NCI-H128 (cell line): ENCODE results near the gene NME2.

ENCODE experiments used
- DNase-seq: peaks from one replicate; lab custom pipeline; 2025; ENCODE audit not compliant: unreplicated experiment; lab: John Stamatoyannopoulos, UW

The NME2 gene

DNA sequence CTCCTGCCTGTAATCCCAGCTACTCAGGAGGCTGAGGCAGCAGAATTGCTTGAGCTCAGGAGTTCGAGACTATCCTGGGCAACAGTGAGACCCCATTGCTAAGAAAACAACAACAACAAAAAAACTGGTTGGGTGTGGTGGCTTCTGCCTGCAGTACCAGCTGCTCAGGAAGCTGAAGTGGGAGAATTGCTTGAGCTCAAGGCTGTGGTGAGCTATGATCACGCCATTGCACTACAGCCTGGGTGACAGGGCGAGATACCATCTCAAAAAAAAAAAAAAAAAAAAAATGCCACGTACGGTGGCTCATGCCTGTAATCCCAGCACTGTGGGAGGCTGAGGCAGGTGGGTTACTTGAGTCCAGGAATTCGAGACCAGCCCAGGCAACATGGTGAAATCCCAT lies 34.1 kb downstream of the NME2 start:
- DNase-seq: no peak

DNA sequence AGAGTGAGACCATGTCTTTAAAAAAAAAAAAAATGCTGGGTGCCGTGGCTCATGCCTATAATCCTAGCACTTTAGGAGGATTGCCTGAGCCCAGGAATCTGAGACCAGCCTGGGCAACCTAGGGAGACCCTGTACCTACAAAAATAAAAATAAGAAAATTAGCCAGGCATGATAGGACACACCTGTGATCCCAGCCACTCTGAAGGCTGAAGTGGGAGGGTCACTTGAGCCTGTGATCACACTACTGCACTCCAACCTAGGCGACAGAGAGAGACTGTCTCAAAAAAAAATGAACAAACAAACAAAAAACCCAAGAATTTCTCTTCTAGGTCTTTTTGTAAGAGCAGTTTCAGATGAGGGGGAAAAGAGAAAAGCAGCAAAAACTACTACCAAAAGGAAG lies 34.6 kb downstream of the NME2 start:
- no peak for DNase-seq

DNA sequence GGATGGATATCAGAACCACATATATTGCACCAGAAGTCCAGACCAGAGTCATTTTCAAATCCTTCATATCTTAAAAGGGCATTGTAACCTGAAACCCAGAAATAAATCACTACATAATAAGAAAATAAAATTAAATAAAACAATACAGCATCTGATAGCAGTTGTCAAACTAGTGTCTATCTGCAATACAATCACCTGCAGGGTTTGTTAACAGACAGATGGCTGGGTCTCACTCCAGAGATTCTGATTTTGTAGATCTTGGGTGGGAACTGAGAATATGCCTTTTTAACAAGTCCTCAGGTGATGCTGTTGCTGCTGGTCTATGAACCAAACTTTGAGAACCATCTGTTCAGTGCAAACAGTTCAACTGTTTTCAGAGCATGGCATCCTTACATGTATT lies 37.6 kb downstream of the NME2 start:
- no peak for DNase-seq

DNA sequence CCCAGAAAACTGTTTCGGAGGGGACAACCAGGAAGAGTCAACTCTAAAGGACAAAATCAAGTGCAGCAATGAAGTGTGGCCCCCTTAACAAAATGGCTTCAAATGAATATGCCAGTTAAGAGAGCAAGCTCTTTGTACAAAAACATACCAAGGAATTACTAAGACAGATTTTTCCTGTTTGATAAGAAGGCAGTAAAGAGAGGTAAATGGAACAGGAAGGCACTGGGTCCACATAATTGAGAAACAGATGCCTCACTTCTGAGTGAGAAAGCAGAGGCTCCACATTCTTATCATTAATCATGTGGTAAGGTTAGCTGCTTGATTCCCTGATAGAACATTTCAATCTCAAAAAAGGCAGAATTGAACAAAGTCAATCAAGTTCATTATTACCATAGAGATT lies 48.7 kb downstream of the NME2 start:
- no peak for DNase-seq

DNA sequence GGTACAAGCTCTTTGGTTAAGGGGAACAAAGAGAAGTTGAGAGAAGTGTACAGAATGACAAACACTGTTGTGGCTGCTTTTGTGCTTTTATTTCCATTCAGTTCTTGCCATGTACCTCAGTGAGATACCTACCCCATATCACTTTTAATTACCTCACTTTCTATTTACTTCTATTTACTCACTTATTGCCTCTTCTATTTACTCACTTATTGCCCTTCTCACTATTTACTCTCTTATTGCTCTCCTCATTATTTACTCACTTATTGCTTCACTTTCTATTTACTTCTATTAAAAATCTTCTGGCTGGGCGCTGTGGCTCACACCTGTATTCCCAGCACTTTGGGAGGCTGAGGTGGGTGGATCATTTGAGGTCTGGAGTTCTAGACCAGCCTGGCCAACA lies 51.7 kb downstream of the NME2 start:
- no peak for DNase-seq

DNA sequence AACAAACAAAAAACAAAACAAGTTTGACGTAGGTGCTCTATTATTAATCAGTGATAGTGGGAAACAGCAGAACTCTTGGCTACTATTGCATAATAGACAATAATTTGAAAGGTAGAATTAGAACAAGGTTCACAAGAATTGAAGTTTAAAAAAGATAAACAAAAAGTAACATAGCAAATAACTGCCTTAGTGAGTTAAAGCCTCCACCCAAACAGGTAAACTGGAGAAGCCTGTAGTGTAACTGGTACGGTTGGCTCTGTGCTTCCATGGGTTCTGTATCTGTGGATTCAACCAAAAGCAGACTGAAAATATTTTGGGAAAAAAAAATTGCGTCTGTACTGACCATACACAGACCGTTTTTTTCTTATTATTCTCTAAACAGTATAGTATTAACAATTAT lies 55.1 kb downstream of the NME2 start:
- DNase-seq: no peak
